HCT116 (cell line): ENCODE results near the gene SECISBP2L. TPM values are rescaled to one million over a fixed set of nuclear protein-coding genes. Genes with fewer than 3 reads are reported as not detected.

Experiments used
- ATAC-seq: fragments of 200-7000 bp; cut with Tn5 transposase; 2 replicates; pipeline ENCODE4 v1.9.1; 2020; ENCODE audit warnings: mild to moderate bottlenecking, moderate library complexity
- BruUV-seq: library from RNA; stranded (reverse); fragments of 400-500 nt; replicated peaks from 2 replicates; lab custom pipeline; 2021; lab: Mats Ljungman, UMichigan
- CTCF ChIA-PET: fragments of 300-600 bp; sonication (Branson Sonifier 250); formaldehyde crosslinking; loops from one replicate; lab custom pipeline; 2021; ENCODE audit warnings: antibody characterized with exemption; lab: Charles Lee
- POLR2A ChIA-PET: fragments of 300-600, 350-600 bp; sonication (Branson Sonifier 250); formaldehyde crosslinking; loops from one replicate; lab custom pipeline; 2021; ENCODE audit warnings: antibody characterized with exemption; lab: Charles Lee
- RAD21 ChIA-PET, 2 experiments: fragments of 300-600 bp; sonication (Branson Sonifier 250); formaldehyde crosslinking; loops; one replicate each; lab custom pipeline; 2023; ENCODE audit warnings: low total read pairs in 2 of 2; ENCODE audit not compliant: uncharacterized antibody in 2 of 2, unreplicated experiment in 2 of 2, low non-redundant PET in 1 of 2; lab: Charles Lee
- DNase-seq: peaks from one replicate; pipeline ENCODE4 v3.0.0-alpha.2; 2010; ENCODE audit warnings: low read depth, low spot score
- H2AFZ ChIP-seq: fragments of 200-600 bp; shearing (Covaris generic), sonication (generic); 2 replicates; pipeline ENCODE4 v1.6.1; 2017; ENCODE audit warnings: low read depth, mixed run types, mixed read lengths, antibody characterized with exemption, low read length; ENCODE audit not compliant: poor library complexity, severe bottlenecking
- H3K27ac ChIP-seq: 2 replicates; pipeline ENCODE4 v1.5.1; 2012; ENCODE audit warnings: low read depth, low read length
- H3K27me3 ChIP-seq: fragments of 200-600 bp; sonication (generic); 2 replicates; pipeline ENCODE4 v1.6.1; 2016; ENCODE audit warnings: mixed run types, low read length, mixed read lengths; ENCODE audit not compliant: insufficient read depth
- H3K36me3 ChIP-seq, 2 experiments: fragments of 200-500 bp in 1 of 2; fragments of 200-600 bp in 1 of 2; sonication (Bioruptor generic) in 1 of 2; sonication (generic) in 1 of 2; 2 replicates each; pipeline versions ENCODE4 v1.5.1 to v1.6.1; 2014 to 2016; ENCODE audit warnings: low read length in 2 of 2, inconsistent platforms in 1 of 2, mixed read lengths in 1 of 2, mixed run types in 1 of 2; ENCODE audit not compliant: insufficient read depth in 2 of 2, control insufficient read depth in 1 of 2
- H3K4me1 ChIP-seq, 2 experiments: fragments of 200-600 bp in 1 of 2; sonication (generic) in 1 of 2; 2 replicates each; pipeline versions ENCODE4 v1.5.1 to v1.6.1; 2012 to 2017; ENCODE audit warnings: low read length in 2 of 2, inconsistent platforms in 1 of 2, mild to moderate bottlenecking in 1 of 2, mixed read lengths in 1 of 2, mixed run types in 1 of 2, moderate library complexity in 1 of 2; ENCODE audit not compliant: insufficient read depth in 2 of 2, control insufficient read depth in 1 of 2
- H3K4me2 ChIP-seq: fragments of 200-600 bp; sonication (generic); 2 replicates; pipeline ENCODE4 v1.6.1; 2017; ENCODE audit warnings: mixed run types, low read length, mixed read lengths
- H3K4me3 ChIP-seq, 2 experiments: fragments of 200-600 bp in 1 of 2; sonication (generic) in 1 of 2; replicated peaks in 1 of 2; 2 replicates each; pipeline ENCODE4 v1.5.1; 2011 to 2016; ENCODE audit warnings: low read length in 2 of 2, control low read depth in 1 of 2, low read depth in 1 of 2, mild to moderate bottlenecking in 1 of 2, mixed read lengths in 1 of 2, mixed run types in 1 of 2
- H3K79me2 ChIP-seq: fragments of 200-600 bp; sonication (generic); 2 replicates; pipeline ENCODE4 v1.6.1; 2017; ENCODE audit warnings: mild to moderate bottlenecking, mixed run types, low read length, moderate library complexity, mixed read lengths; ENCODE audit not compliant: insufficient read depth
- H3K9ac ChIP-seq: fragments of 200-600 bp; sonication (generic); 2 replicates; pipeline ENCODE4 v1.6.1; 2016; ENCODE audit warnings: low read length, mixed read lengths
- H3K9me2 ChIP-seq: fragments of 200-600 bp; sonication (generic), shearing (Covaris generic); 2 replicates; pipeline ENCODE4 v1.6.1; 2017; ENCODE audit warnings: mixed run types, mild to moderate bottlenecking, moderate library complexity; ENCODE audit not compliant: insufficient read depth
- H3K9me3 ChIP-seq, 2 experiments: fragments of 200-500 bp in 1 of 2; fragments of 200-600 bp in 1 of 2; sonication (Bioruptor generic) in 1 of 2; sonication (generic) in 1 of 2; 2 replicates each; pipeline ENCODE4 v1.6.1; 2014 to 2017; ENCODE audit warnings: low read length in 2 of 2, mixed read lengths in 2 of 2, inconsistent platforms in 1 of 2, low read depth in 1 of 2, mild to moderate bottlenecking in 1 of 2, mixed run types in 1 of 2, moderate library complexity in 1 of 2; ENCODE audit not compliant: control insufficient read depth in 1 of 2, insufficient read depth in 1 of 2
- H4K20me1 ChIP-seq: fragments of 200-600 bp; sonication (generic), shearing (Covaris generic); 2 replicates; pipeline ENCODE4 v1.6.1; 2017; ENCODE audit warnings: mixed run types, mild to moderate bottlenecking, moderate library complexity; ENCODE audit not compliant: insufficient read depth
- ATF3 ChIP-seq: IDR thresholded peaks from 2 replicates; pipeline ENCODE4 v1.6.1; 2012
- CBX3 ChIP-seq: IDR thresholded peaks from 2 replicates; pipeline ENCODE4 v1.6.1; 2012; ENCODE audit warnings: low read depth
- CEBPB ChIP-seq: IDR thresholded peaks from 2 replicates; pipeline ENCODE4 v1.6.1; 2012; ENCODE audit warnings: low read depth
- CTCF ChIP-seq, 3 experiments: fragments of 200-600 bp in 1 of 3; sonication (generic) in 1 of 3; IDR thresholded peaks in 2 of 3; conservative IDR thresholded peaks in 1 of 3; 2 replicates each; pipeline ENCODE4 v1.5.1; 2012 to 2017; ENCODE audit warnings: low read depth in 2 of 3, low read length in 2 of 3, antibody characterized with exemption in 1 of 3, borderline replicate concordance in 1 of 3, control low read depth in 1 of 3, mild to moderate bottlenecking in 1 of 3, mixed read lengths in 1 of 3, mixed run types in 1 of 3, moderate library complexity in 1 of 3; ENCODE audit not compliant: insufficient read depth in 1 of 3
- ELF1 ChIP-seq: IDR thresholded peaks from 2 replicates; pipeline ENCODE4 v1.6.1; 2012; ENCODE audit warnings: low read depth, borderline replicate concordance
- RAD21 ChIP-seq: IDR thresholded peaks from 2 replicates; pipeline ENCODE4 v1.6.1; 2012; ENCODE audit warnings: low read depth, mild to moderate bottlenecking
- REST ChIP-seq: IDR thresholded peaks from 2 replicates; pipeline ENCODE4 v1.6.1; 2012; ENCODE audit warnings: low read depth
- SIN3A ChIP-seq: IDR thresholded peaks from 2 replicates; pipeline ENCODE4 v1.6.1; 2012; ENCODE audit warnings: low read depth
- SRF ChIP-seq: IDR thresholded peaks from 2 replicates; pipeline ENCODE4 v1.6.1; 2012; ENCODE audit warnings: low read depth
- ZFX ChIP-seq: fragments of 450-650 bp; IDR thresholded peaks from 2 replicates; pipeline ENCODE4 v1.6.1; 2017
- intact Hi-C: fragments of 100-400 bp; cut with micrococcal nuclease; formaldehyde crosslinking; loops from 2 replicates; pipeline ENCODE4 v1.10.0; 2022
- total RNA-seq: library from RNA; stranded (reverse); gene quantifications from one replicate; pipeline ENCODE4 v1.2.1, GENCODE V29; 2021; ENCODE audit not compliant: unreplicated experiment
- TF ChIP-seq, protein P1 (sequence below): IDR thresholded peaks from 2 replicates; pipeline ENCODE4 v1.6.1; 2012

Gene SECISBP2L
- total RNA-seq, 1 experiment from 2014 or later: 22.9 TPM

GRCh38 chr15:49066372-49066771, 20.1 kb upstream of the SECISBP2L start:
- no peak overlapping the region for H2AFZ ChIP-seq
- no peaks in the 10 kb centered on the region for H4K20me1 ChIP-seq
- ChIA-PET CTCF (no interaction called here), RAD21 (no interaction called here), POLR2A (no interaction called here)
- no peak for DNase-seq
- H3K9me3 ChIP-seq: no peaks in the 10 kb centered on the region
- H3K27ac ChIP-seq: no peak overlapping the region
- no peak for ATAC-seq
- 0 out of 2 replicates have a peak, but pooled peaks cover 2% of the 10 kb centered on the region for H3K27me3 ChIP-seq
- intact Hi-C loops: no loop called here
- TF ChIP-seq CEBPB (no peak), SRF (no peak)
- TF ChIP-seq, protein P1, sequence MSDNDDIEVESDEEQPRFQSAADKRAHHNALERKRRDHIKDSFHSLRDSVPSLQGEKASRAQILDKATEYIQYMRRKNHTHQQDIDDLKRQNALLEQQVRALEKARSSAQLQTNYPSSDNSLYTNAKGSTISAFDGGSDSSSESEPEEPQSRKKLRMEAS: no peak
- H3K4me2 ChIP-seq: no peak overlapping the region
- no peaks in the 10 kb centered on the region for H3K79me2 ChIP-seq
- no peaks in the 10 kb centered on the region for H3K9me2 ChIP-seq
- H3K4me3 ChIP-seq: no peak overlapping the region
- H3K9ac ChIP-seq: no peak overlapping the region
- H3K36me3 ChIP-seq: no peaks in the 10 kb centered on the region
- no TSS peak for BruUV-seq
- no peaks in the 10 kb centered on the region for H3K4me1 ChIP-seq

DNA sequence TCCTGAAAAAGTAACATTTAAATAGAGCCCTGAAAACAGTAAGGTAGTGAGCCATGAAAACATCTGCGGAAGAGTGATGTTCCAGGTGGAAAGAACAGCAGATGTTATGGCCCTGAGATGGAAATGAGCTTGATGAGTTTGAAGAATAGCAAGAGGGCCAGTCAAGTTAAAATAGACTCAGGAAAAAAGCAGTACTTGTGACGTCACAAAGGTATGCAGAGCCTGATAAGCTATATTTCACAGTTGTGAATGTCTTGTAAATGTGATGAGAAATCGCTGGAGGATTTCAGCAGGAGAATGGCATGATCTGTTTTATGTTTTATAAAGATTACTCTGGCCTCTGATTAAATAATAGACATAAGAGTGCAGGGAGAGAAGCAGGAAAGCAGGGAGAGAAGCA, 18.6 kb upstream of the SECISBP2L start:
- Histone ChIP-seq H3K4me1 (no peaks in the 10 kb centered on the region), H2AFZ (no peak overlapping the region), H3K27me3 (0 out of 2 replicates have a peak, but pooled peaks cover 2% of the 10 kb centered on the region), H3K36me3 (no peaks in the 10 kb centered on the region), H3K9ac (no peak overlapping the region), H3K9me3 (no peaks in the 10 kb centered on the region), H4K20me1 (no peaks in the 10 kb centered on the region), H3K79me2 (no peaks in the 10 kb centered on the region), H3K27ac (no peak overlapping the region), H3K9me2 (no peaks in the 10 kb centered on the region), H3K4me2 (no peak overlapping the region), H3K4me3 (no peak overlapping the region)
- ATAC-seq (no peak), DNase-seq (no peak)
- CTCF ChIA-PET: no interaction called here
- POLR2A ChIA-PET: no interaction called here
- TF ChIP-seq SIN3A (no peak), RAD21 (no peak), CTCF (IDR thresholded peaks at IDR 0.05 in 2 of 3, conservative IDR thresholded peaks at IDR 0.05 in 1 of 3; ENCODE audit: borderline replicate concordance in 1 of 3, insufficient read depth in 1 of 3, low read depth in 2 of 3, low read length in 2 of 3) (no peak), ELF1 (no peak), ATF3 (no peak), REST (no peak), CBX3 (no peak), ZFX (no peak)
- BruUV-seq: no TSS peak
- RAD21 ChIA-PET: no interaction called here
- intact Hi-C loops: no loop called here
